Astrocyte of the spinal cord (primary cell): ENCODE measurements around the gene FAM13C.

Source experiments
- DNase-seq: peaks from one replicate; pipeline ENCODE4 v3.0.0; 2011; ENCODE audit warnings: low read depth, low spot score
- H3K4me3 ChIP-seq: 2 replicates; pipeline ENCODE4 v1.5.1; 2011; ENCODE audit warnings: low read depth, mild to moderate bottlenecking, low read length, moderate library complexity
- in situ Hi-C: cut with HindIII; loops from 2 replicates; pipeline ENCODE4 v1.10.0; 2017; ENCODE audit warnings: low sequenced_read_pairs
- TF ChIP-seq, protein P1 (sequence below): IDR thresholded peaks from 2 replicates; pipeline ENCODE4 v1.5.1; 2012; ENCODE audit warnings: low read depth, mild to moderate bottlenecking, low read length, inconsistent platforms

The FAM13C gene

DNA sequence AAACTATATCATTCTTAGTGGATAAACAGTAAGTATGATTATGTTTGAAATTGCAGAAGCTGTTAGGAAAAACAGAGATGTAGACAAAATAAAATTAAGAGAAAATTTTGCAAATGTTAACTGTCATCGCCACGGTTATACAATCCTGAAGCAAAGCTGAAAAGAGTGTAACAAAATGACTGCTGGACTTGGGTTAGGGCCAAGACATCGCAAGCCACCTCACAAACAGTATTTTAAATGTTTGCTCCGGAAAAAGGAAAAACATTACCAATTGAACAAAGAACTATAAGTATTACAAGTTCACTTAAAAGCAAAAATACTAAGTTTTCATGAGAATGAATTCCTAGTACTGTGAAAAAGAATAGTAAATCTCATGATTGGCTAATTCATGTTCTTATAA lies 60.0 kb downstream of the FAM13C start:
- H3K4me3 ChIP-seq: no peak overlapping the region
- in situ Hi-C loops: no loop called here
- TF ChIP-seq, protein P1, sequence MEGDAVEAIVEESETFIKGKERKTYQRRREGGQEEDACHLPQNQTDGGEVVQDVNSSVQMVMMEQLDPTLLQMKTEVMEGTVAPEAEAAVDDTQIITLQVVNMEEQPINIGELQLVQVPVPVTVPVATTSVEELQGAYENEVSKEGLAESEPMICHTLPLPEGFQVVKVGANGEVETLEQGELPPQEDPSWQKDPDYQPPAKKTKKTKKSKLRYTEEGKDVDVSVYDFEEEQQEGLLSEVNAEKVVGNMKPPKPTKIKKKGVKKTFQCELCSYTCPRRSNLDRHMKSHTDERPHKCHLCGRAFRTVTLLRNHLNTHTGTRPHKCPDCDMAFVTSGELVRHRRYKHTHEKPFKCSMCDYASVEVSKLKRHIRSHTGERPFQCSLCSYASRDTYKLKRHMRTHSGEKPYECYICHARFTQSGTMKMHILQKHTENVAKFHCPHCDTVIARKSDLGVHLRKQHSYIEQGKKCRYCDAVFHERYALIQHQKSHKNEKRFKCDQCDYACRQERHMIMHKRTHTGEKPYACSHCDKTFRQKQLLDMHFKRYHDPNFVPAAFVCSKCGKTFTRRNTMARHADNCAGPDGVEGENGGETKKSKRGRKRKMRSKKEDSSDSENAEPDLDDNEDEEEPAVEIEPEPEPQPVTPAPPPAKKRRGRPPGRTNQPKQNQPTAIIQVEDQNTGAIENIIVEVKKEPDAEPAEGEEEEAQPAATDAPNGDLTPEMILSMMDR: no peak
- no peak for DNase-seq

DNA sequence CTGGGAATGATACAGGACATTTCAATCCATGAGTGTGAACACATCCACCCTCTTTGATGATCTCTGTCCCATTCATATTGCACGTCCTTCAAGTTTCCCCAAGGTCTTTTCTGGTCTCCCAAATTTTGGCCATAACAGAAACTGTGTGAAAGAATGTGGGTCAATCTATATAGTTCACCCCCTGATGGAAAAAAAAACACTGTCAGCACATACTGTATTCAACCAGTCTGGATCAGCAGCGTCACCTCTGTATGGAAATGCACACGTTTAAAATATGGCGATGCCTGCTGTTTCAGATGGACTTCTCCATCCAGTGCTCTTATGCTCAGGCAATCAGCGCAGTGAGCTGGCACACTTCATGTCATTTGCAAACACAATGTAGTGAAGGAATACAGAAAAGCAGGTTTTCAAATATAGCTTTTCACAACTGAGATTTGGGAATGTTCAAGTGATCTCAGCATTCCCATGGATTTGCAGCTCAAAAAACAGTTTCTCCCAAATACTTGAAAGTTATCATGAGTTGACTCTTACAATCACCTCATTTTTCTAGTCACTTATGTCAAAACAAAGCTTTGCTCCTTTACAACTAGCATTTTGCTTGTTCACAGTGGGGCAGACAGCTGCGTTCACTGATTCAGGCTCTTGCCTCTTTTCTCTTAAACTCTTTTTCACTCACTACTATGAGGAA lies 61.1 kb downstream of the FAM13C start:
- in situ Hi-C loops: no loop called here
- TF ChIP-seq, protein P1: no peak
- DNase-seq: no peak
- H3K4me3 ChIP-seq: no peak overlapping the region

DNA sequence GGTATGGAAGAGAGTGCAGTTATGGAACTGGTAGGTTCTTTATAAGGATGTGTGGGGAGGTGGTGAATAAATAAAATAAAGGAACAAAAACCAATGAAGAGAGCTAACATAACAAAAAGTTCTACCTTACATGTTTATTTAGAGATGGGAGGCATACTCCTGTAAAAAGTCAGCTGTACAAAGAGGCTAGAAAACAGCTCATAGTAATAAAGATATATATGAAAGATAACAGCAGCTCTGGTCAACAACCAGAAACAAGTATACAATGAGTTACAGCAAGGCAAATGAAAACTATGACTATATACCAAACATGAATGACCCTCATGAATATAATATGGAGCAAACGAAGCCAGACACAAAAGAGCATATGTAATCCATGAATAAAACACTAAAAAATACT lies 62.0 kb downstream of the FAM13C start:
- no peak for DNase-seq
- H3K4me3 ChIP-seq: no peak overlapping the region
- TF ChIP-seq, protein P1: no peak
- in situ Hi-C loops: no loop called here

DNA sequence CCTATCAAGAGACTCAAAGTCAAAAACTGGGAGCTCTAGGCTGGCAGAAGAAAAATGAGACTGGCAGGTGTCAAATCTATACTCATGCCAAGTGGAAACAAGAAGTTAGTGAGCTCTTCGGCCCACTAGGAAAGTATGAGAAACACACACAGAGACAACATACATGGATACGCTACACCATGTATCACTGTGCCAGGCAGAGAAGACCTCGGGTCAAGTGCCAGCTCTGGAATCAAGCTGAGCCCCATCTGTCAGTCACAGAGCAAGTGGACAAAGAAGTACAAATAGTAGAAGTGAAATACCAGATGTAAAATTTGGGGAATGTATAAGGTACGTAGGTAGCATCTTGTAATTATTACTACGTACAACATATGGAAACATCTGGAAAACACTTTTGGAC lies 62.4 kb downstream of the FAM13C start:
- TF ChIP-seq, protein P1: no peak
- DNase-seq: no peak
- in situ Hi-C loops: no loop called here
- H3K4me3 ChIP-seq: no peak overlapping the region

DNA sequence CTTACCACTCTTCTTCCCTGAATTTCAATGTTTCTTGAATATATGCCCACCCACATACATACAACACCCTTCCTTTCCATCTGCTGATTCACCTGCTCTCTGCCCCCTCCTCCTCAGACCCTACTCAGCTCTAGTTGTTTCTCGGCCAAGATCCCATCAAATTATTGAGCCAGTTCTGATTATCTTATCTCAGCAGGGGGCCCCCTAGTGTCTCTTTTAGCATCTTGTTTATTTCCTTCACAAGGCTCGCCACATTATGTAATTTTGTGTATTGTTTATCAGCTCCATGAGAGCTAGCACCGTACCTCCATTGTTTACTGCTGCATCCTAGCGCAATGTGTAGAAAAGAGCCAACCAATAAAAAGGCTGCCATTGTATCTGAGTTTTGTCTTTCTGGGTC lies 71.9 kb downstream of the FAM13C start:
- TF ChIP-seq, protein P1: no peak
- in situ Hi-C loops: no loop called here
- H3K4me3 ChIP-seq: no peak overlapping the region
- no peak for DNase-seq

DNA sequence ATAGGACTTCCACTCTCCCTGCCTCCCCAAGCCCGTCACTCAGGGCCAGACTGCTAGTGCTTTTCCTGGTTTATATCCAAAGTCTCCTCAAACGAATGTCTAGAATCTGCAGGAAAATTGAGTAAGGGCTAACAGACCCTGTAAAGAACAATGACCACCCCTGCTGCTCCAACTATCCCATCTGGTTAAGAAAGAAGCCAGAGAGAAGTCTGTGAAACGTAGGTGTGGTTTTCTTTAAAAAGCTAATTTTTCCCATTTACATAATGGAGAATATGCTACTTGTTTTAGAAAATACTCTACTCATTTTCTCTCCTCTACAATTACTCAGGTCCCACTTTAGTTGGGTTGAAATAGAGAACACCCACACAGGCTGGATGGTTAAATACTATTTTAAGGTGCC lies 72.5 kb downstream of the FAM13C start:
- DNase-seq: no peak
- H3K4me3 ChIP-seq: no peak overlapping the region
- in situ Hi-C loops: no loop called here
- TF ChIP-seq, protein P1: no peak
